ENCODE results near the gene PUS7L.

- no peak for TF ChIP-seq CTCF (conservative IDR thresholded peaks at IDR 0.05 in 1 of 2, IDR thresholded peaks at IDR 0.05 in 1 of 2; ENCODE audit: extremely low read depth in 1 of 2, insufficient read depth in 1 of 2, low read depth in 1 of 2, low read length in 2 of 2)
- no peak for TF ChIP-seq EZH2 (IDR thresholded peaks at IDR 0.05; ENCODE audit: borderline replicate concordance, low read length)
These were observed 2.9 kb upstream of the PUS7L start for GRCh38 chr12:43761500-43761899.
